NCI-H1105 treated with DMSO at 0.1 percent for 48 hours (cell line): Measurements from ENCODE around the gene MITF.
"Not testable (repeated sequence)": the region's sequence is repeated elsewhere in the genome, so short reads cannot be mapped to it uniquely, and the experiment has no call there.

Source experiments
- DNase-seq: peaks from one replicate; lab custom pipeline; 2025; lab: John Stamatoyannopoulos, UW

Gene MITF

GRCh38 chr3:69914395-69914794 is 175.1 kb downstream of the MITF start:
- DNase-seq, result no peak

- DNase-seq, result no peak
These were observed 176.5 kb downstream of the MITF start for GRCh38 chr3:69915726-69916125.

GRCh38 chr3:69920009-69920408 is 180.7 kb downstream of the MITF start:
- DNase-seq, result not testable (repeated sequence)

- no peak for DNase-seq
These were observed 182.4 kb downstream of the MITF start for GRCh38 chr3:69921651-69922050.

- DNase-seq, result no peak
These were observed 183.3 kb downstream of the MITF start for GRCh38 chr3:69922521-69923000.

- DNase-seq, result no peak
These were observed 186.2 kb downstream of the MITF start for GRCh38 chr3:69925506-69925905.

GRCh38 chr3:69926385-69926784 is 187.1 kb downstream of the MITF start:
- DNase-seq, result no peak

GRCh38 chr3:69927571-69927970 is 188.3 kb downstream of the MITF start:
- no peak for DNase-seq

- no peak for DNase-seq
These were observed 189.8 kb downstream of the MITF start for GRCh38 chr3:69929019-69929418.

GRCh38 chr3:69930564-69930963 is 191.3 kb downstream of the MITF start:
- no peak for DNase-seq

GRCh38 chr3:69932087-69932486 is 192.8 kb downstream of the MITF start:
- no peak for DNase-seq

- DNase-seq, result no peak
These were observed 193.2 kb downstream of the MITF start for GRCh38 chr3:69932501-69932900.

- DNase-seq, result no peak
These were observed 195.1 kb downstream of the MITF start for GRCh38 chr3:69934398-69934797.

- no peak for DNase-seq
These were observed 197.0 kb downstream of the MITF start for GRCh38 chr3:69936266-69936665.

GRCh38 chr3:69938061-69938460 is 198.8 kb downstream of the MITF start:
- no peak for DNase-seq

GRCh38 chr3:69938931-69939330 is 199.7 kb downstream of the MITF start:
- DNase-seq, result no peak

GRCh38 chr3:69941037-69941436 is 201.8 kb downstream of the MITF start:
- DNase-seq, result no peak

- no peak for DNase-seq
These were observed 202.3 kb downstream of the MITF start for GRCh38 chr3:69941439-69942176.

- DNase-seq, result no peak
These were observed 205.7 kb downstream of the MITF start for GRCh38 chr3:69944931-69945493.

- peak; percentile 30 for DNase-seq
These were observed 209.1 kb downstream of the MITF start for GRCh38 chr3:69948246-69948862.

GRCh38 chr3:69951616-69952015 is 212.4 kb downstream of the MITF start:
- no peak for DNase-seq

- no peak for DNase-seq
These were observed 220.3 kb downstream of the MITF start for GRCh38 chr3:69959581-69959980.

- DNase-seq, result no peak
These were observed 222.6 kb downstream of the MITF start for GRCh38 chr3:69961706-69962439.
